H1 (cell line): ENCODE measurements around the gene MGRN1. TPM values are rescaled to one million over a fixed set of nuclear protein-coding genes. Genes with fewer than 3 reads are reported as not detected.

Experiments used
- SAP30 ChIP-seq: fragments of 300-600 bp; sonication (generic); IDR thresholded peaks from 2 replicates; pipeline ENCODE4 v1.7.1; 2012; ENCODE audit warnings: low read length, moderate library complexity, mild to moderate bottlenecking, inconsistent platforms; ENCODE audit not compliant: insufficient read depth, insufficient replicate concordance
- polyA plus RNA-seq, 7 experiments: library from polyadenylated mRNA; depleted of rRNA in 3 of 7; stranded (reverse) in 5 of 7; unstranded in 2 of 7; fragments of >200 nt in 5 of 7; fragments of 200-250 nt in 2 of 7; gene quantifications; 1 replicate in 5 of 7; 2 replicates in 1 of 7; 4 replicates in 1 of 7; pipeline versions ENCODE4 v1.2.1 to v1.2.3, GENCODE V29; 2011 to 2013; ENCODE audit warnings: missing spikeins in 2 of 7, mixed read lengths in 2 of 7
- total RNA-seq: library from RNA; stranded (reverse); fragmentation: NEBNext Ultra II Directional; extraction: Animal tissue kit (Norgen Biotek cat#: 25700); gene quantifications from 2 replicates; pipeline ENCODE4 v1.2.1, GENCODE V29; 2021

The MGRN1 gene
- total and polyA plus RNA-seq, 2 of the 8 experiments (the other 6 are each of a cell fraction or from before 2014, with no cell fraction given) = 15.0 to 82.3 TPM

DNA sequence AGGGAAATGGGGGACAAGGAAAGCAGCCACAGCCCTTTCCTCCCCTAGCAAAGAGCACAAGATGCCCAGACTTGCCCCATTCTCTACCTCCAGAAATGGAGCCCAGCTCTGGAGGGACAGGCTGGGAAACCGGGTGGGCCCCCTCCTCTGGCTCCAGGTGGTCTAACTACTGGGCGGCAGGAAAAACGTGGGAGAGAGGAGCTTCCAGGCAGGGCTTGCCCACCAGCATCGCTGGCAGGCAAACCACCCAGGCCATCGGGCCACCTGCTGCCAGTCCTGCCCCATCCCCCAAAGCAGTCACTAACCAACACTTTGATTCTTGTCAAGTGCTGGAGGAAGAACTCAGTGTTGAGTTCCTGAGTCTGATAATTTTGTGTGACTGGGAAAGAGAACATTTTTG lies 93.8 kb downstream of the MGRN1 start (continued):
- no peak for TF ChIP-seq SAP30
